GM19463 (cell line): ENCODE results near the gene CEP63.
"Not testable (repeated sequence)": the region's sequence is repeated elsewhere in the genome, so short reads cannot be mapped to it uniquely, and the experiment has no call there.

Source experiments
- ATAC-seq: cut with Tn5 transposase; IDR thresholded peaks from one replicate; pipeline ENCODE4 v1.9.1; 2021; ENCODE audit warnings: mild to moderate bottlenecking, moderate library complexity; ENCODE audit not compliant: unreplicated experiment

Gene CEP63

DNA sequence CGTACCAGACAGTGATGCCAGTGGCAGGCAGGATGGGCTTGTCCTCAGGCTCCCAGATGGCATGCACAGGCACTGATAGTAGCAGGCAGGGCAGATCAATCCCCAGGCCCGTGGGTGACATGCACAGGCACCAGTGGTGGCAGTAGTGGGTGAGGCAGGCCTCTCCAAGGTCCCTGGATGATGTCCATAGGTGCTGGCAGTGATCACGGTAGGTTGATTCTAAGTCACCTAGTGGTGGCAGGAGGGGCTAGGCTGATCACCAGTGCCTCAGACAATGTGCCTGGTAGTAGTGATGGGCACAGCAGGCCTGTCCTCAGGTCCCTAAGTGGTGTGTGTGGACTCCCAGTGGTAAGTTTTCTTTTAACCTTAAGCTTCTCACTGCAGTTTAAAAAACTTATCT is 19.6 kb downstream of the CEP63 start:
- no peak for ATAC-seq

DNA sequence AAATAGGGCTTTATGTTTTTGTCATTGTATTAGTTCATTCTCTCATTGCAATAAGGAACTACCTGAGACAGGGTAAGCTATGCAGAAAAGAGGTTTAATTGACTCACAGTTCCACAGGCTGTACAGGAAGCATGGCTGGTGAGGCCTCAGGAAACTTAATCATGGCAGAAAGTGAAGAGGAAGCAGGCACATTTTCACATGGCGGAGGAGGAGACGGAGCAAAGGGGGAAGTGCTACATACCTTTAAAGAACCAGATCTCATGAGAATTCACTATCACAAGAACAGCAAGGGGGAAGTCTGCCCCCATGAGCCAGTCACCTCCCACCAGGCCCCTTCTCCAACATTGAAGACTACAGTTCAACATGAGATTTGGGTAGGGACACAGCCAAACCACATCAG is 25.6 kb downstream of the CEP63 start:
- no peak for ATAC-seq

DNA sequence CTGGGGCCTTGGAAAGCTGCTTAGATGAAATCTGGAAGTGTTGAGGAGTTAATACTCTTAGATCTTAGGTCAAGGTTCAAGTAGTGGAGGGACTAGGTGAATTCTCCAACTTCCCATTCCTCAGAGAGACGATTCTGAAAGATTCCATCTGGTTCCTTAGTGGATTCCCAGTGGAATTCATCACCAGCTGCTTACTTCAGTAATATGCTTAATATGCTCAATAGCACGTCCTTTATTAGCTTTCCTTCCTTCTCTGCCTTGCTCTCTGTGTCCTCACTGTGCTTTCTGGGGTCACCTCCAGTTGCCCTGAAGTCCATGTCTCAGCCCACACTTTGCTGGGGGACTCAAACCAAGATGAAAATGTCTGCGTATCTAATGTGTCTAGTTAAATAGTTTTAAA is 31.0 kb downstream of the CEP63 start:
- ATAC-seq, result no peak

DNA sequence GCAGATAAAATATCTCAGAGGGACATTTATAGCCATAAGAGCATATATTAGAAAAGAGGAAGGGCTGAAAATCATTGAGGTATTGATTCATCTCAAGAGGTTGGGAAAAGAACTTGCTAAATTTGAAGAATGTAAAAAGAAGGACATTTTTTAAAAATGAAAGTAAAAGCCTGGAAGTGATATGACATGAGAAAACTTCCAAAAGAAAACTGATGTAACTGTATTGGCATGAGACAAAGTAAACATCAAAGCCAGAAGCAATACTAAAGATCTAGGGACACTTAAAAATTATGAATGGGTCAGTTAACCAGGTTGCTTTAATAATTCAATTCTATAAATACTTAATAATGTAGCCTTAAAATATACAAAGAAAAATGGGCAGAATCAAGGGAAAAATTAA is 31.9 kb downstream of the CEP63 start:
- no peak for ATAC-seq

DNA sequence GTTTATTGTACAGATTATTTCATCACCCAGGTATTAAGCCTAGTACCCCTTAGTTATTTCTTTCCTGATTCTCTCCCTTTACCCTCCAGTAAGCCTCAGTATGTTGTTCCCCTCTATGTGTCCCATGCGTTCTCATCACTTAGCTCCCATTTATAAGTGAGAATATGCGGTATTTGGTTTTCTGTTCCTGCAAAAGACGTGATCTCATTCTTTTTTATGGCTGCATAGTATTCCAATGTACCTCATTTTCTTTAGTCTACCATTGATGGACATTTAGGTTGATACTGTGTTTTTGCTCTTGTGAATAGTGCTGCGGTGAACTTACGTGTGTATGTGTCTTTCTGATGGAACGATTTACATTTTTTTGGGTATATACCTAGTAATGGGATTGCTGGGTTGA is 36.7 kb downstream of the CEP63 start:
- ATAC-seq, result no peak

DNA sequence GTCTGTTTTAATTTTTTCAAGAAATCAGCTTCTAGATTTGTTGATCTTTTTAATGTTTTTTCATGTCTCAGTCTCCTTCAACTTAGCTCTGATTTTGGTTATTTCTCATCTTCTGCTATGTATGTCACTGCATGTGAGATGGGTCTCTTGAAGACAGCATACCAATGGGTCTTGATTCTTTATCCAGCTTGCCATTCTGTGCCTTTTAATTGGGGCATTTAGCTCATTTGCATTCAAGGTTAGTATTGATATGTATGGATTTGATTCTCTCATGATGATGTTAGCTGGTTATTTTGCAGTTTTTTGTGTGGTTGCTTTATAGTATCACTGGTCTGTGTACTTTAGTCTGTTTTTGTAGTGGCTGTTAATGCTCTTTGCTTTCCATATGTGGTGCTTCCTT is 39.4 kb downstream of the CEP63 start:
- ATAC-seq, result no peak

DNA sequence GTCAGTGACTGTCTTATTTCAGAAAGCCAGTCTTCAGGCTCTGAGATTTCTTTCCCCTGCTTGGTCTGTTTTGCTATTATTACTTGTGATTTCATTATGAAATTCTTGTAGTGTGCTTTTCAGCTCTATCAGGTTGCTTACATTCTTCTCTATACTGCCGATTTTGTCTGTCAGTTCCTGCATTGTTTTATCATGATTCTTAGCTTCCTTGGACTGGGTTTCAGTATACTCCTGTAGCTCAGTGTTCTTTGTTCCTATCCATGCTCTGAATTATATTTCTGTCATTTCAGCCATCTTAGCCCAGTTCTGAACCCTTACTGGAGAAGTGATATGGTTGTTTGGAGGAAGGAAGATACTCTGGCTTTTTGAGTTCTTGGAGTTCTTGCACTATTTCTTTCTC is 40.5 kb downstream of the CEP63 start:
- ATAC-seq, result no peak

DNA sequence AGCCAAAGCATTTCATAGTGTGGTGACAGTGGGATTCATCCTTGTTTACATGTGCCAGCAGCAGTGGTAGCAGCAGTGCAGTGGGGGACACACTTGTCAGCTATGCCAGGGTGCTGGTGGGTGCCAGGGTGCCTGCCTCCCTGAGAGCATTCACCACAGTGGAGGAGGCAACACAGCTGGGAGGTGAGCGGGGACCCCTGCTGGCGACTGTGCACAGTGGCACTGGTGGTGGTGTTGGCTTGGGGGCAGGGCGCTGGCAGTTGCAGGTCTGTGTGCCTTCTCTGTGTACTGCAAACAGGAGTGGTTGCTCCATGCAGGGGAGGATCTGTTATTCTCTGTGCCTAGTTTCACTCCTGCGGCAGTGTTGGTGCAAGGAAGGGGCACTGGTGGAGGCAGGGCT is 41.2 kb downstream of the CEP63 start:
- ATAC-seq, result no peak

DNA sequence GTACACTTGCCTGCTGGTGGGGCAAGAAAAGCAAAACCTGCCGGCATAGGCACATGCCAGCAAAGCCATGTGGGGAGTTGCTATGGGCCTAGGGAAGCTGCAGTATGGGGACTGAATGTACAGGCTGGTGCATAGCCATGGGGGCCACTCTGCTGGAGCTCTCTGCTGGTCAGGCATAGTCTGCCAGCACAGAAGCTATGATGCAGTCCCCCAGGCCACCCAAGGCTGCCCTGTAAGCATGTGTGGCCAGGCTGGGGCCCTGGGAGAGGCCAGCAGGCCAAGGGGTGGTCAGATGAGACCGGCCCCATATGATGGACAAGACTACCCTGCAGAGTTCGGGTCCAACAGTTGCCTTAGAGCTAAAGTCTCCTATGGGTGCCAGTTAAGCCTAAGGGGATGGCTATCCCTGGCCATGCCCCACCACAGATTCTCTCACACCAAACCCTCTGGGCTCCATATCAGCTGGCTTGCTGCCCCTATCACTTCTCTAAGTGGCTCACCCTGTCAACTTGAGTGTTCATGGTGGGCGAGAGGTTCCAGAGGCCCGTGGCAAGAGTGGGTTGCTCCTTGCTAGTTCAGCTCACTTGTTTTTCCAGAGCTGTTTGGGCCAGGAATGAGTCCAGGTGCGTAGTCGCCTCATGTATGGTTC is 41.8 kb downstream of the CEP63 start:
- ATAC-seq, result no peak

DNA sequence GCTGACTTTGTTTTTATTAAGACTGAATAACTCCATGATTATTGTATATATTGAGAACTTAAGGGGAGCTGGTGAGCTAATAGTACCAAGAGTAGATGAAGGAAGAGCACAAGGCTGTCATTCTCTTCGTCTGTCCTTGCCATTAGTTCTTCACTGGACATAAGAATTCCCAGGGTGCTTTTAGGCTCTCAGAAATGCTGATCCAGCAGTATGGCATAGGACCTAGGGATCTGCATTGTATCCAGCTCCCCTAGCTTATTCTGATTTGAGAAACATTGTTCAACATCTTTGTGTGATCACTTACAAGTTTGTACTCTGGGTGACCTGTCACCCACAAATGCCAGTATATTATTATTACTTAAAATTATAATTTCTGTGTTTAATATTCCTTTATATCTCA is 47.6 kb downstream of the CEP63 start:
- no peak for ATAC-seq

DNA sequence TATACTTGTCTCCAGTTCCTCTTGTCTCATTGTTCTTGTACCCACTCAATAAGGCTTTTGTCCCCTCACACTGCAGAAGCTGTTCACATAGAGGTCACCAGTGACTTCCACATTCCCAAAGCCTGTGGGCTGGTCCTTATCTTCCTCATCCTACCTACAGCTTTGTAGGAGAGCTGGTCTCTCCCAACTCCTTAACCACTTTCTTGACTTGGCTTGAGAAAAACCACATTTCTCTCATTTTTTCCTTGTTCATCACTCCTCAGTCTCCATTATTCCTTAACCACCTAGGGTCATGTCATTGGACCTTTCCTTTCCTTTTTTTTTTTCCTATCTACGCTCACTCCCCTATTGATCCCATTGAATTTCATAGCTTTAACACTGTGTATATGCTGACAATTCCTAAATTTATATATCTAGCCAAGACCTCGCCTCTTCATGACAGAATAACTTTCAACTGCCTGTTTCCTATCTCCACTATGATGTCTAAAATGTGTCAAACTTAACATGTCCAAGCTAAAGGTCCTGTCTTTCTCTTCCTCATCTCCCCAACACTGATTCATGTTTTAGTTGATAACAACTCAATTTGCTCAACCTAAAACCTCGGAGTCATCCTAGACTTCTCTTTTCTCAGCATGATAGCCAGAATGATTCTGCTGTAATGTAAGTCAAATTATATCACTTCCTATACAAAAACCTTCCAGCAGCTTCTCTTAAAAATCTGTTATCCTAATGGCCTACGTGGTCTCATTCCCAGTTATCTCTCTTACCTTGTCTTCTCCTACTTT is 49.5 kb downstream of the CEP63 start:
- ATAC-seq, result no peak

DNA sequence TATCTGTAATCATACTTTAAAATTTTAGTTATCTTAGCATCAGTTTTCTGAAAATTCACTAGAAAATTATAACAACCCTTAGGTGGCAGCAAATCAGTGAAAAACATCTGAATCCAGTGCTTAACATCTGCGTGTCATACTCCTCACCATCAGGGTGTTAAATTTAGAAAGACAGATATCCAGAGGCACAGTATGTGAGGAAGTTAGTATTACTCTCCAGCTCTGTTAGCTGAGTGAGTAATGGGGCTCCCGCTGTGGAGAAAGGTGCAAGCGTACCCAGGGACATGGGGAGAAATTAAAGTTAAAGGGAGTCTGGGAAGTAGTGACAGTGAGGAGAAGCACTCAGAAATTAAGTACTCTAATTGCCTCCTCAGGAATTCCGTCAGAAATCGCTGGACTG is 50.9 kb downstream of the CEP63 start:
- ATAC-seq, result no peak

DNA sequence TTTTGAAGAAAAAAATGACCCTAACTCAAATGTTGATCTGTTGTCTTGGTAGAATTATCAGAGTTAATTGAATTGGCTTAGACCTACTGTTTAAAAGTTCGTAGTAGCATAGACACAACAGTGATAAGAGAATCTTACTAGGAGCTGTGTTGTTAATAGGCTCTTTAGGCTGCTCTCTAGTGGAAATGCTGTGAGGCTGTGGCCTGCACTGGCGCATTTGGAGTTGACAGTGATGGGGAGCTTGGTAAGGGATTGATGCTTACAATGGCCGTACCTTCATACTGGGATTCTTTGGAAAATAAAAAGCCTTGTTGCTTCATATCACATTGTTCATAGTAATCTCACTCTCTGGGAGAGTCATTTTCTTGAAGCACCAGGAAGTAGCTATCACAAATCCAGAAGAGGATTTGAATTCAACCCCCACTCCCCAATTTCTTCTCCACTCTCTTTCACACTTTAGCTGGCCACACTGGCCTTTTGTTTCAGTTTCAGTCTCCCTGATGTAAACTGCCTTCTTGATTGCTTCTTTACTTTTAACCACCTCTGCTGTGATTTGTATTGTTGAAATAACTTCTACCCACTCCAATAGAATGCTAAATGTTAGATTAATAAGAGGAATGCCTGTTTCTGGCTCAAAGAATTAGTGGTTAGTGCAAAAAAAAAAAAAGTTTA is 56.6 kb downstream of the CEP63 start:
- ATAC-seq, result no peak

DNA sequence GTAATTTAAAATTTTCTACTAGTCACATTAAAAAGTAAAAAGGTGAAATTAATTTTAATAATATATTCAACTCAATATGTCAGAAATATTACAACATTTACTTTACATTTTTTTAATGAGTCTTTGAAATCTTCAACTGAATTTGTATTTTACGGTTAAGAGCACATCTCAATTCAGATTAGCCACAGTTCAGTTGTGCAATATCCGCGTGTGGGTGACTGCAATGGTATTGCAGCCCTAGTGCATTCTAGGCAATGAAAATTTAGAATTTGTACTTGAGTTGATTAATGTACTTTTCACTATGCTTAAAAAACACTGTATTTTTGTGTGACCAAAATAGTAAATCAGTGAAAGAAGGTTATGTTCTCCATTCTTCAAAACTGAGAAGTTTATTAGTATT is 57.3 kb downstream of the CEP63 start:
- no peak for ATAC-seq

DNA sequence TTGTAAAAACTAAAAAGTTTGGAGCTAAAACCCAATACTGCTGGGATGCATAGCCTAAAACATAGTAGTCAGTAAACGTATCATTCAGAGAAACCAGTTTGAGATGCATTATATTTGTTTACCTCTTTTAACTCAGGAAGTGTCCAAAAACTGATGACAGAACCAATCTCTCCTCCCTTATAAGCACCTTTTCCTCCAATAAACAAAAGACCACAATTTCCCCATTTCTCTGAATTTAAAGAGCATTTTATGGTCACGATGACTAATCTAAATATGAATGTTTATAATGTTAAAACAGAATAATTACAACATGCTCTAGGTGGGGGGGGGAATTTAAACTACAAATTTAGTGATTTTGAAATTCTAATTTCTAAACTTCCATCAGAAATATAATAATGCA is 58.5 kb downstream of the CEP63 start:
- no peak for ATAC-seq

DNA sequence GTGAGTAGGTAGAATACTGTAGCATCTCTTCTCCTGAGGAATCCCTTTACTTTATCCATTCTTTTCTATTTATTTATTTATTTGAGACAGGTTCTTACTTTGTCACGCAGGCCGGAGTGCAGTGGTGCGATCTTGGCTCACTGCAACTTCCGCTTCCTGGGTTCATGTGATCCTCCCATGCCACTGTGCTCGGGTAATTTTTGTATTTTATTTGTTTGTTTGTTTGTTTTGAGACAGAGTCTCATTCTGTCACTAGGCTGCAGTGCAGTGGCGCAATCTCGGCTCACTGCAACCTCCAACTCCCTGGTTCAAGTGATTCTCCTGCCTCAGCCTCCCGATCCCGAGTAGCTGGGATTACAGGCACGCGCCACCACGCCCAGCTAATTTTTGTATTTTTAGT is 58.9 kb downstream of the CEP63 start:
- not testable (repeated sequence) for ATAC-seq

DNA sequence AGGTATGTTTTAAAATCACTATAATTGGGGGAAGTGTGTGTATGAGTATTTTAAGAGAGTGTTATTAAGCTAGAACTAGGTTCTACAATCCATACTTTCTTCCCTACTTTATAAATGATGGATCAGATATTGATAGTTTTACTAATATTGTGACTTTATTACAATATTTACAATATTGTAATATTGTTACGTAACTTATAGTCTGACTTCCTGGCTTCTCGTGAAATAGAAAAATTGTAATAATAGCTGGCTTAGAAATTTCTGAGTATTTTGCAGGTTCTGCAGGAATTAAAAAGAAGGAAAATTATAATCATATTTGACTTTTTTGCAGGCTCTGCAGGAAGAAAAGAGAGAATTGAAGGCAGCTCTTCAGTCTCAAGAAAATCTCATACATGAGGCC is 60.0 kb downstream of the CEP63 start:
- ATAC-seq, result no peak

DNA sequence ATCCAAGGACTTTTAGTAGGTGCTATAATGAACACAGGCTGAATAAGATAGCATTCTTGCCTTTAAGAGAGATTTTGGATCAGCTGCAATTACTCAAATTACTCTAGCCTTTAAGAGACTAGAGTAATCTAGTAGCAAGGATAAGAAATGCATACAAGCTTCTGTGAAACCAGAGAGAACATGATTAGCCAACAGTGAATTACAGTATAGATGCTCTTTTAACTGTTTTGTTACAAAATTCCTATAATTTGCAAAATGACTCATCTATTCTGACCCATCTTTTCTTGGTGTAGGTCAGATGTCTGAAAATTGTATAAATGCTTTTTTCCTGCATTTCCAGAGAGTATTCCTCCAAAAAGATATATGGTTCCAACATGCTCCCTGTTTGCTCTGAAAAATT is 66.9 kb downstream of the CEP63 start:
- no peak for ATAC-seq

DNA sequence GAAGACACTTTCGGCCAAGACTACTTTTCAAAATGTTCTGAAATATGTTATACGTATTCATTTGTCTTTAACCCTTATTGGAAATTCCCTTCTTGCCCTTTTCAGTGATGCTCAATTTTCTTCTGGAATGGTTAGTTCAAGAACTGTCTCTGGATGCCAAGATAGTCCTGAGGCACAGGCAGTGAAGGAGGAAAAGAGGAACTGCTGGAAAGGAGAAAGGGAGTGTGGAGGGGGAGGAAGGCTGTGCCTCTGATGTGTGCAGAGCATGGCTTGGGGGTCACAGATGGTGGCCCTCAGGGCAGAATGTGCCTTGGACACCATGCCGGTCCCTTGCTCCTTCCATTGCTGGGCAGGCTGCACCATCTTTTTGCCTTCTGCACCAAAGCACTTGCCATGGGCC is 73.7 kb downstream of the CEP63 start:
- ATAC-seq, result no peak

DNA sequence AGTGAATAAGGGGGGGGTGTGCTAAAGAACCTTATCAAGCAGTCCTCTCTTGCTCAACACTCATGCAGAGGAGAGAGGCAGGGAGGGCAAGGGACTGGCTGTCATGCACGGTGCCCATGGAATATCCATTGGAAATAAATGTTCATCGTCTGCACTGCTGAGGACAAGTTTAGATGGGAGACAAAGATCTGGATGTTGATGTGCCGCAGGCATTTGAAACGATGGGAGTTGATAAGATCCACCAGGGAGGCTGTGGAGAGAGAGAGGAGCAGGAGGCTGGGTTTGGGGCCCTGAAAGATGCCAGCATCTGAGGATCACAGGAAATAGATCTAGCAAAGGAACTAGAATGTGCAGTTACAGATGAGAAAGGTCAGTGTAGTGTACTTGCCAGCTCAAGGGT is 76.2 kb downstream of the CEP63 start:
- no peak for ATAC-seq

DNA sequence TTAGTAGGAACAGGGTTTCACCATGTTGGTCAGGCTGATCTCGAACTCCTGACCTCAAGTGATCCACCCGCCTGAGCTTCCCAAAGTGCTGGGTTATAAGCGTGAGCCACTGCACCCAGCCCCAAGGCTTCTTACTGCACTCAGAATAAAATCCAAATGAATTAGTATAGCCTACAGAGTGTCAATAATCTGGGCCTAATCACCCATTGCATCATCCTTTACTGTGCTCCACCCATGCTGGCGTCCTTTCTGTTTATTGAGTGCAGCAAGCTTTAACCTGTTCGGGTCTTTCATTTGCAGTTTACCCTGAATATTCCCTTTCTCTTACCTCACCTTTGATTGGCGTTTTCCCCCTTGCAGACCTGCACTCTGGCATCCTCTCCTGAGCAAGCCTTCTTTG is 77.7 kb downstream of the CEP63 start:
- no peak for ATAC-seq

DNA sequence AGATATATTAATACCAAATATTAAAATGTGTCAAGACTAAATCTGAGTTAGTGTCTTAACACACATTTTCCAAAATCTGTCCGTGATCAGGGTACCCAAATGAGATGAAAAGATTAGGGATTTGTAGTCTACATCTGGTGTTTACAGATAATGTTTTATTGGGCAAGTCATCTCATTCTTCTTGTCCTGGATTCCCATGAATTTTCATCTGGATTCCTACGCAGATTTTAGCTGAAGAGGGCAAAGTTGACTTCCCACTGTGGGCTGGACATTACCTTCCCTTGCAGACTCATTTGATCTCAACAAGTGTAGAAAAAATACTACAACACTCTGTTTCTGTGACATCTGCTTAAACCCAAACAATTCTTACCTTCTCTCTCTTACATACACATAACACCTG is 79.1 kb downstream of the CEP63 start:
- no peak for ATAC-seq
